OCI-LY7 (cell line): ENCODE measurements around the gene HES1.

Experiments used
- EZH2phosphoT487 ChIP-seq: fragments of 200-600 bp; sonication (generic); IDR thresholded peaks from 2 replicates; pipeline ENCODE4 v1.6.1; 2018; ENCODE audit warnings: low read depth, borderline replicate concordance, mild to moderate bottlenecking, mixed run types, antibody characterized with exemption, low read length, moderate library complexity, mixed read lengths
- TF ChIP-seq, protein P1 (sequence below): fragments of 200-600 bp; sonication (generic); conservative IDR thresholded peaks from 2 replicates; pipeline ENCODE4 v1.5.1; 2014; ENCODE audit warnings: mild to moderate bottlenecking, antibody characterized with exemption, low read length, moderate library complexity, mixed read lengths

DNA sequence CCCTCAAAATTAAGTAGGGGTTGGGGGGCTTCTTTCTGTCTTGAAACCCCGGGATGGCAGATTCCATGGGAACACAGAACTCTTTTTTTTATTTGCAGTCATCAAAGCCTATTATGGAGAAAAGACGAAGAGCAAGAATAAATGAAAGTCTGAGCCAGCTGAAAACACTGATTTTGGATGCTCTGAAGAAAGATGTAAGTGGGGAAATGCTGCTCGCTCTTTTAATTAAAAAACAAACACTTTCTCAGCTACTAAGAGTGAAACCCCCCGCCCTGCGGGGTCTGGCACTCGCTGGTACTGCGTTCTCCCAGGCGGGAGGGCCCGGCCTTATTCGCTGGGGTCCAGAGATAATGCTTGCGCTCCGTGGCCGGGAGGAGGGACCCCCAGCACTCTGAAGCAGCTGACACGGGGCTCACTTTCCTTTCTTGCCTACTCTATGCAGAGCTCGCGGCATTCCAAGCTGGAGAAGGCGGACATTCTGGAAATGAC is 615 bp downstream of the HES1 start:
- TF ChIP-seq, protein P1, sequence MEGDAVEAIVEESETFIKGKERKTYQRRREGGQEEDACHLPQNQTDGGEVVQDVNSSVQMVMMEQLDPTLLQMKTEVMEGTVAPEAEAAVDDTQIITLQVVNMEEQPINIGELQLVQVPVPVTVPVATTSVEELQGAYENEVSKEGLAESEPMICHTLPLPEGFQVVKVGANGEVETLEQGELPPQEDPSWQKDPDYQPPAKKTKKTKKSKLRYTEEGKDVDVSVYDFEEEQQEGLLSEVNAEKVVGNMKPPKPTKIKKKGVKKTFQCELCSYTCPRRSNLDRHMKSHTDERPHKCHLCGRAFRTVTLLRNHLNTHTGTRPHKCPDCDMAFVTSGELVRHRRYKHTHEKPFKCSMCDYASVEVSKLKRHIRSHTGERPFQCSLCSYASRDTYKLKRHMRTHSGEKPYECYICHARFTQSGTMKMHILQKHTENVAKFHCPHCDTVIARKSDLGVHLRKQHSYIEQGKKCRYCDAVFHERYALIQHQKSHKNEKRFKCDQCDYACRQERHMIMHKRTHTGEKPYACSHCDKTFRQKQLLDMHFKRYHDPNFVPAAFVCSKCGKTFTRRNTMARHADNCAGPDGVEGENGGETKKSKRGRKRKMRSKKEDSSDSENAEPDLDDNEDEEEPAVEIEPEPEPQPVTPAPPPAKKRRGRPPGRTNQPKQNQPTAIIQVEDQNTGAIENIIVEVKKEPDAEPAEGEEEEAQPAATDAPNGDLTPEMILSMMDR = no peak
- TF ChIP-seq EZH2phosphoT487 = no peak
